ENCODE measurements around the gene OVCA2.
A peak's percentile ranks its signal among the peaks of the same experiment; 100 is the strongest.

OVCA2 gene

GRCh38 chr17:2054512-2055291, 12.9 kb downstream of the OVCA2 start, which contains the start of gene HIC1:
Gene HIC1 (plus strand): TSS chr17:2055103. CDS start chr17:2056691, 1,588 bp downstream.
- peak; percentile 51 to 73 for DNase-seq

GRCh38 chr17:2055292-2056205, 13.7 kb downstream of the OVCA2 start:
- DNase-seq: no peak

GRCh38 chr17:2056206-2057174, 14.7 kb downstream of the OVCA2 start:
- no peak for DNase-seq

GRCh38 chr17:2057175-2057759, 15.4 kb downstream of the OVCA2 start:
- no peak for DNase-seq

- DNase-seq: no peak
Measured at GRCh38 chr17:2057760-2058585, 16.2 kb downstream of the OVCA2 start.

GRCh38 chr17:2058586-2059546, 17.0 kb downstream of the OVCA2 start:
- no peak for DNase-seq

GRCh38 chr17:2059547-2060384, 17.9 kb downstream of the OVCA2 start:
- DNase-seq: no peak

GRCh38 chr17:2060385-2060658, 18.5 kb downstream of the OVCA2 start:
- no peak for DNase-seq

- DNase-seq: no peak
Measured at GRCh38 chr17:2060681-2061440, 19.0 kb downstream of the OVCA2 start.

- no peak for DNase-seq
Measured at GRCh38 chr17:2061441-2061958, 19.7 kb downstream of the OVCA2 start.

GRCh38 chr17:2062571-2063183, 20.9 kb downstream of the OVCA2 start:
- no peak for DNase-seq

GRCh38 chr17:2063261-2064146, 21.7 kb downstream of the OVCA2 start:
- no peak for DNase-seq

GRCh38 chr17:2064147-2064489, 22.3 kb downstream of the OVCA2 start:
- no peak for DNase-seq

GRCh38 chr17:2064520-2064971, 22.7 kb downstream of the OVCA2 start:
- no peak for DNase-seq

GRCh38 chr17:2064980-2065785, 23.4 kb downstream of the OVCA2 start:
- peak; percentile 15 for DNase-seq

- no peak for DNase-seq
Measured at GRCh38 chr17:2065949-2066400, 24.2 kb downstream of the OVCA2 start.

Measured in NCI-H1930 (cell line).